SJSA1 (cell line): ENCODE results near the gene RARA. TPM values are rescaled to one million over a fixed set of nuclear protein-coding genes. Genes with fewer than 3 reads are reported as not detected.

Experiments
- DNase-seq, 2 experiments: peaks; one replicate each; pipeline ENCODE4 v3.0.0-alpha.2; 2015 to 2020; ENCODE audit warnings: low spot score in 2 of 2, low read depth in 1 of 2
- H3K27ac ChIP-seq: fragments of 250-450 bp; sonication (Bioruptor Pico); 2 replicates; pipeline ENCODE4 v1.5.1; 2020; ENCODE audit warnings: mild to moderate bottlenecking, moderate library complexity
- H3K27me3 ChIP-seq: fragments of 250-450 bp; sonication (Bioruptor Pico); replicated peaks from 2 replicates; pipeline ENCODE4 v1.5.1; 2020; ENCODE audit warnings: mild to moderate bottlenecking, moderate library complexity
- H3K36me3 ChIP-seq: fragments of 250-450 bp; sonication (Bioruptor Pico); 2 replicates; pipeline ENCODE4 v1.5.1; 2020; ENCODE audit warnings: mild to moderate bottlenecking
- H3K4me1 ChIP-seq: fragments of 250-450 bp; sonication (Bioruptor Pico); replicated peaks from 2 replicates; pipeline ENCODE4 v1.6.1; 2021; ENCODE audit warnings: mild to moderate bottlenecking
- H3K4me3 ChIP-seq: fragments of 250-450 bp; sonication (Bioruptor Pico); 2 replicates; pipeline ENCODE4 v1.5.1; 2020; ENCODE audit warnings: mild to moderate bottlenecking
- H3K9me3 ChIP-seq: fragments of 250-450 bp; sonication (Bioruptor Pico); replicated peaks from 2 replicates; pipeline ENCODE4 v1.5.1; 2020; ENCODE audit warnings: mild to moderate bottlenecking
- total RNA-seq: library from RNA; depleted of rRNA; stranded (reverse); fragments of >200 nt; shearing (Covaris generic); gene quantifications from 2 replicates; pipeline ENCODE4 v1.2.3, GENCODE V29; 2014; rRNA removed

Gene RARA
- total RNA-seq, result 30.7 and 38.5 TPM in 2 replicates

- Histone ChIP-seq H3K4me3 (no peak within 1 kb of the TSS), H3K27ac (no peak within 1 kb of the TSS), H3K9me3 (no peaks in the 10 kb centered on the region), H3K36me3 (no peaks in the 10 kb centered on the region), H3K27me3 (no peaks in the 10 kb centered on the region), H3K4me1 (peaks cover 98% of the 10 kb centered on the region)
- no peak for DNase-seq
Observed at GRCh38 chr17:40309031-40309948, at the start of gene RARA. Gene RARA, plus strand, starts transcription at chr17:40309180. Its CDS starts 22,039 bp downstream, at chr17:40331219.

- Histone ChIP-seq H3K36me3 (peaks cover 47% of the 10 kb centered on the region), H3K4me3 (no peak overlapping the region), H3K27ac (no peak overlapping the region), H3K4me1 (no peaks in the 10 kb centered on the region), H3K27me3 (no peaks in the 10 kb centered on the region), H3K9me3 (no peaks in the 10 kb centered on the region)
- no peak for DNase-seq
Observed at GRCh38 chr17:40259505-40259904, 49.5 kb upstream of the RARA start.

GRCh38 chr17:40260528-40260927, 48.5 kb upstream of the RARA start:
- H3K27me3 ChIP-seq, result no peaks in the 10 kb centered on the region
- no peak for DNase-seq
- H3K36me3 ChIP-seq, result peaks cover 56% of the 10 kb centered on the region
- H3K27ac ChIP-seq, result no peak overlapping the region
- no peaks in the 10 kb centered on the region for H3K9me3 ChIP-seq
- no peak overlapping the region for H3K4me3 ChIP-seq
- no peaks in the 10 kb centered on the region for H3K4me1 ChIP-seq

DNA sequence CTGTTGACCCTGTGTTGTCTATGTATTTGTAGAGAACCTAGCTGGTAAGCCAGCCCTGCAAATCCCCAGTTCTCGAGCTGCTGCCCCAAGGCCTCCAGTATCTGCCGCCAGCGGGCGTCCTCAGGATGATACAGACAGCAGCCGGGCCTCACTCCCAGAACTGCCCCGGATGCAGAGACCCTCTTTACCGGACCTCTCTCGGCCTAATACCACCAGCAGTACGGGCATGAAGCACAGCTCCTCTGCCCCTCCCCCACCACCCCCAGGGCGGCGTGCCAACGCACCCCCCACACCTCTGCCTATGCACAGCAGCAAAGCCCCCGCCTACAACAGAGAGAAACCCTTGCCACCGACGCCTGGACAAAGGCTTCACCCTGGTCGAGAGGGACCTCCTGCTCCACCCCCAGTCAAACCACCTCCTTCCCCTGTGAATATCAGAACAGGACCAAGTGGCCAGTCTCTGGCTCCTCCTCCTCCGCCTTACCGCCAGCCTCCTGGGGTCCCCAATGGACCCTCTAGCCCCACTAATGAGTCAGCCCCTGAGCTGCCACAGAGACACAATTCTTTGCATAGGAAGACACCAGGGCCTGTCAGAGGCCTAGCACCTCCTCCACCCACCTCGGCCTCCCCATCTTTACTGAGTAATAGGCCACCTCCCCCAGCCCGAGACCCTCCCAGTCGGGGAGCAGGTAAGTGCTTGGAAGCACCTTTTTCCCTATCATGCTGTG, 44.4 kb upstream of the RARA start:
- DNase-seq, result no peak
- Histone ChIP-seq H3K4me1 (no peaks in the 10 kb centered on the region), H3K27me3 (no peaks in the 10 kb centered on the region), H3K4me3 (no peak overlapping the region), H3K27ac (no peak overlapping the region), H3K9me3 (no peaks in the 10 kb centered on the region), H3K36me3 (peaks cover 64% of the 10 kb centered on the region)

DNA sequence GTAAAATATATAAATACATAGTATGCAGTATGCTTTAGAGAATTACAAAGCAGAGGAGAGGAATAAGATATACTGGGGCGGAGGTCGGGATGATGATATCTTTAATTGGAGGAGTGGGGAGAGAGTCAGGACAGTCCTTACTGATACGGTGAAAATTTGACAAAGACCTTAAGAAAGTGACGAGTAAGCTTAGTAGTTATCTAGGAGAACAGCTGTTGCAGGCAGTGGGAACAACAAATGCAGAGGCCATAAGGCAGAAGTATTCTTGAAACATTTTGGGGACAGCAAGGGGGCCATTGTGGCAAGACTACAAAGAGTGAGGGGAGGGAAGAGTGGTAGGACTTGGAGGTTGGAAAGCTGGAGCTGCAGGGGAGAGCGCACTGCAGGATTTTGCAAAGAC, 43.6 kb upstream of the RARA start:
- no peak overlapping the region for H3K27ac ChIP-seq
- H3K4me1 ChIP-seq, result no peaks in the 10 kb centered on the region
- no peaks in the 10 kb centered on the region for H3K9me3 ChIP-seq
- DNase-seq, result no peak
- peaks cover 59% of the 10 kb centered on the region for H3K36me3 ChIP-seq
- H3K27me3 ChIP-seq, result no peaks in the 10 kb centered on the region
- H3K4me3 ChIP-seq, result no peak overlapping the region

DNA sequence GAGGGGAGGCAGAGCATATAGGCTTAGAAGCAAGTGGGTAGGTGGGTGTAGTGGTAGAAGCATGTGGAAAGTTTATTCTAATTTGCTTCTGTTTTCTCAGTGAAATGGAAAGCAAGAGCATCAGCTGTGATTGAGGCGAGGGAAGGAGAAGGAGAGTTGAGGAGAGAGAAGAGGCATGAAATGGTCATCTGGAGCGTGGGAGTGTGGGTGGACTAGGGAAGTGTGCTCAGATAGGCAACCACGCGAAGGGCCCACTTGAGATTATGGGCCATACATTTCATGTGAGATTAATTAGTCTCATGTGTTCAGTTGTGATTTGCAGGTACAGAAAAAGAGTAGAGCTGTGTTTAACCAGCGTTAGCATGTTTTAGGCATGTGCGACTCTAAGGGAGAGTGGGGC, 42.1 kb upstream of the RARA start:
- H3K4me1 ChIP-seq, result no peaks in the 10 kb centered on the region
- no peaks in the 10 kb centered on the region for H3K9me3 ChIP-seq
- H3K4me3 ChIP-seq, result no peak overlapping the region
- no peak for DNase-seq
- no peaks in the 10 kb centered on the region for H3K27me3 ChIP-seq
- H3K27ac ChIP-seq, result no peak overlapping the region
- H3K36me3 ChIP-seq, result peaks cover 55% of the 10 kb centered on the region

DNA sequence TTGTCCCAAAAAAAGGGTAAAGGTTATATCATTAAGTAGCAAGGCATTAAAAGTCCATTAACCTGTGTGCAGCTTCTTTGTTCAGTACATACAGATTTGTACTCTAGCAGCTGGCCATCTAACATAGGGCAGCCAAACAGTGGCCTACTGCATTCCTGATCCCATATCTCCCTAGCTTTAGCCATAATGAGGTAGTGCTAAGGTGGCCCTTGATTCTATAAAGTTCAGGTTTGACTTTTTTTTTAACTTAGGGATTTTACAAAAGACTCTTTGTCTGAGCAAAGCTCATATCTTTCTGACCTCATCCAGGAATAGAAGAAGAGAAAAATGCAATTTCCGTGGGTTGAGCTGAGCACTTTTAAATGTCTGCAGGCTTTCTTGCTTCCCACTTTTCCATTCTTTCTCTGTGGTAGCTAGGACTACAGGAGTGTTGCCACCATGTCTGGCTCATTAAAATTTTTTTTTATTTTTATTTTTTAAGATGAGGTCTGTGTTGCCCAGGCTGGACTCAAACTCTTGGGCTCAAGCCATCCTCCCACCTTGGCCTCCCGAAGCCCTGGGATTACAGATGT, 40.8 kb upstream of the RARA start:
- no peaks in the 10 kb centered on the region for H3K4me1 ChIP-seq
- H3K27ac ChIP-seq, result no peak overlapping the region
- H3K4me3 ChIP-seq, result no peak overlapping the region
- no peak for DNase-seq
- no peaks in the 10 kb centered on the region for H3K9me3 ChIP-seq
- peaks cover 53% of the 10 kb centered on the region for H3K36me3 ChIP-seq
- no peaks in the 10 kb centered on the region for H3K27me3 ChIP-seq

- H3K9me3 ChIP-seq, result no peaks in the 10 kb centered on the region
Observed at GRCh38 chr17:40278414-40278813, 30.6 kb upstream of the RARA start.

DNA sequence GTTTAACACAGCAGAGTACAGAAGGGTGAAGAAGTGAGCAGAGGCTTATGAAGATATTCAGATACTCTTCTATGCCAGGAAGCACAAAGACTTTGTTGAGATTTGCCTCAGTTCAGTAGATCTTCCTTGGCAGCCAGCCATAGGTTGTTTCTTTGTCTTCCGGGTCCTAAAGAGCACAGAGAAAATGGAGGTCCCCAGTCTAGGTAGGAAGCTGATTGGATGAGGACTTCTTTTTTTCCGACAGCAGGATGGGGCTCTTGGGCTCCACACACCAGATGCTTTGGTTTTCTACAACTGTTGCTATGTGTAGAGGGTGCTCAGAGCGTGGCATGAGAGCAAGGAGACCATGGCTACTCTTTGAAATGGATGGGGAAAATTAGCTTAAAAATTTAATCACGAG, 29.6 kb upstream of the RARA start:
- no peaks in the 10 kb centered on the region for H3K27me3 ChIP-seq
- DNase-seq, result no peak
- no peak overlapping the region for H3K27ac ChIP-seq
- H3K9me3 ChIP-seq, result no peaks in the 10 kb centered on the region
- peaks cover 28% of the 10 kb centered on the region for H3K4me1 ChIP-seq
- peaks cover 44% of the 10 kb centered on the region for H3K36me3 ChIP-seq
- H3K4me3 ChIP-seq, result no peak overlapping the region

More at GRCh38 chr17:40278414-40278813, 30.6 kb upstream of the RARA start:
- no peak for DNase-seq
- no peak overlapping the region for H3K27ac ChIP-seq
- peaks cover 51% of the 10 kb centered on the region for H3K36me3 ChIP-seq
- peaks cover 18% of the 10 kb centered on the region for H3K4me1 ChIP-seq
- no peak overlapping the region for H3K4me3 ChIP-seq
- no peaks in the 10 kb centered on the region for H3K27me3 ChIP-seq

GRCh38 chr17:40281663-40282062, 27.3 kb upstream of the RARA start:
- no peak overlapping the region for H3K4me3 ChIP-seq
- H3K27me3 ChIP-seq, result no peaks in the 10 kb centered on the region
- peak overlapping the region; percentile 22 for H3K27ac ChIP-seq
- DNase-seq, result peak in 1 of 2 experiments; percentile 45
- H3K9me3 ChIP-seq, result no peaks in the 10 kb centered on the region
- peaks cover 28% of the 10 kb centered on the region for H3K36me3 ChIP-seq
- H3K4me1 ChIP-seq, result peaks cover 37% of the 10 kb centered on the region

GRCh38 chr17:40283662-40284061, 25.3 kb upstream of the RARA start:
- H3K9me3 ChIP-seq, result no peaks in the 10 kb centered on the region
- H3K27me3 ChIP-seq, result no peaks in the 10 kb centered on the region
- H3K4me3 ChIP-seq, result peak overlapping the region; percentile 16
- H3K4me1 ChIP-seq, result peaks cover 37% of the 10 kb centered on the region
- H3K36me3 ChIP-seq, result peaks cover 12% of the 10 kb centered on the region
- DNase-seq, result peak in 1 of 2 experiments; percentile 72
- peak overlapping the region; percentile 83 for H3K27ac ChIP-seq

- Histone ChIP-seq H3K4me3 (peak overlapping the region; percentile 16), H3K27ac (peak overlapping the region; percentile 83), H3K36me3 (peaks cover 18% of the 10 kb centered on the region), H3K27me3 (no peaks in the 10 kb centered on the region), H3K9me3 (no peaks in the 10 kb centered on the region), H3K4me1 (peaks cover 40% of the 10 kb centered on the region)
- peak; percentile 64 to 82 for DNase-seq
Observed at GRCh38 chr17:40284085-40284713, 24.8 kb upstream of the RARA start.

- Histone ChIP-seq H3K9me3 (no peaks in the 10 kb centered on the region), H3K4me3 (no peak overlapping the region), H3K27me3 (no peaks in the 10 kb centered on the region), H3K27ac (no peak overlapping the region), H3K36me3 (peaks cover 27% of the 10 kb centered on the region), H3K4me1 (peaks cover 46% of the 10 kb centered on the region)
- no peak for DNase-seq
Observed at GRCh38 chr17:40286473-40286872, 22.5 kb upstream of the RARA start.
